GM12892 (cell line): ENCODE measurements around the gene SMIM33.

Experiments
- DNase-seq: peaks from one replicate; pipeline ENCODE4 v3.0.0; 2011; ENCODE audit not compliant: insufficient read length
- FAIRE-seq: peaks from 2 replicates; lab custom pipeline; 2011; peaks lifted over from hg19 to GRCh38; lab: Jason Lieb, UNC
- POLR2A ChIP-seq: IDR thresholded peaks from 2 replicates; pipeline ENCODE4 v1.6.1; 2011; ENCODE audit warnings: low read depth, low read length, control low read depth
- POLR2AphosphoS5 ChIP-seq: IDR thresholded peaks from 2 replicates; pipeline ENCODE4 v1.6.1; 2011; ENCODE audit warnings: low read depth, low read length, control low read depth
- TAF1 ChIP-seq: IDR thresholded peaks from 2 replicates; pipeline ENCODE4 v1.6.1; 2011; ENCODE audit warnings: low read depth, mild to moderate bottlenecking, control low read depth, low read length, borderline replicate concordance

SMIM33 gene

GRCh38 chr5:139445325-139446170 lies 25.3 kb upstream of the SMIM33 start:
- TF ChIP-seq POLR2A (no peak), TAF1 (no peak), POLR2AphosphoS5 (no peak)
- DNase-seq (no peak), FAIRE-seq (no peak)

- FAIRE-seq (peak; percentile 91), DNase-seq (no peak)
- TF ChIP-seq POLR2A = no peak
- no peak for TF ChIP-seq TAF1
- no peak for TF ChIP-seq POLR2AphosphoS5
These were observed 23.6 kb upstream of the SMIM33 start for GRCh38 chr5:139446956-139447779.

- DNase-seq = no peak
- TF ChIP-seq POLR2A (no peak), POLR2AphosphoS5 (no peak), TAF1 (no peak)
- no peak for FAIRE-seq
These were observed 19.6 kb upstream of the SMIM33 start for GRCh38 chr5:139451176-139451575.

GRCh38 chr5:139451878-139452660 lies 18.7 kb upstream of the SMIM33 start:
- DNase-seq (no peak), FAIRE-seq (no peak)
- TF ChIP-seq POLR2AphosphoS5 = no peak
- no peak for TF ChIP-seq TAF1
- TF ChIP-seq POLR2A = no peak

GRCh38 chr5:139453683-139454567 lies 16.9 kb upstream of the SMIM33 start:
- TF ChIP-seq POLR2A (no peak), POLR2AphosphoS5 (no peak), TAF1 (no peak)
- FAIRE-seq (no peak), DNase-seq (no peak)

- TF ChIP-seq TAF1 (no peak), POLR2A (no peak), POLR2AphosphoS5 (no peak)
- no peak for DNase-seq
- no peak for FAIRE-seq
These were observed 16.1 kb upstream of the SMIM33 start for GRCh38 chr5:139454568-139455290.

GRCh38 chr5:139456776-139457175 lies 14.0 kb upstream of the SMIM33 start:
- FAIRE-seq (no peak), DNase-seq (no peak)
- TF ChIP-seq POLR2AphosphoS5 (no peak), TAF1 (no peak), POLR2A (no peak)

- no peak for FAIRE-seq
- DNase-seq = no peak
- no peak for TF ChIP-seq POLR2A
- TF ChIP-seq TAF1 = no peak
- TF ChIP-seq POLR2AphosphoS5 = no peak
These were observed 13.6 kb upstream of the SMIM33 start for GRCh38 chr5:139457241-139457640.

- TF ChIP-seq TAF1 = no peak
- no peak for TF ChIP-seq POLR2AphosphoS5
- no peak for TF ChIP-seq POLR2A
- no peak for DNase-seq
- no peak for FAIRE-seq
These were observed 13.0 kb upstream of the SMIM33 start for GRCh38 chr5:139457653-139458306.
